K562 (cell line): ENCODE measurements around the gene SH3TC2. TPM values are rescaled to one million over a fixed set of nuclear protein-coding genes. Genes with fewer than 3 reads are reported as not detected.

Experiments used
- ATAC-seq: fragments of 200-7000 bp; cut with Tn5 transposase; 3 replicates; pipeline ENCODE4 v1.9.1; 2020; ENCODE audit warnings: moderate library complexity
- BruUV-seq: library from RNA; stranded (reverse); fragments of 400-500 nt; replicated peaks from 2 replicates; lab custom pipeline; 2021; lab: Mats Ljungman, UMichigan
- CTCF ChIA-PET: fragments of 300-600 bp; formaldehyde crosslinking; extraction: SDS; loops from one replicate; lab custom pipeline; 2021; ENCODE audit warnings: low intra/inter-chr PET ratio; lab: Yijun Ruan, JAX
- POLR2A ChIA-PET: fragments of 300-600, 350-650 bp; sonication (Branson Sonifier 250); formaldehyde crosslinking; extraction: SDS; loops from one replicate; lab custom pipeline; 2021; ENCODE audit warnings: antibody characterized with exemption, inconsistent platforms; lab: Yijun Ruan, JAX
- DNase-seq, 4 experiments: peaks; one replicate each; pipeline versions ENCODE4 v3.0.0 to v3.0.0-alpha.2; 2011 to 2018; ENCODE audit warnings: low spot score in 3 of 4, mixed read lengths in 3 of 4; ENCODE audit errors: extremely low read depth in 1 of 4
- FAIRE-seq: peaks from 2 replicates; lab custom pipeline; 2011; peaks lifted over from hg19 to GRCh38; lab: Jason Lieb, UNC
- H2AFZ ChIP-seq: 2 replicates; pipeline ENCODE4 v1.6.0; 2011; ENCODE audit warnings: low read depth, low read length, control low read depth, inconsistent platforms
- H3K27ac ChIP-seq: fragments of 200-600 bp; 3 replicates; pipeline ENCODE4 v1.8.0; 2011; ENCODE audit warnings: low read depth, mild to moderate bottlenecking, control low read depth, inconsistent platforms, low read length, moderate library complexity, mixed read lengths; ENCODE audit errors: extremely low read depth
- H3K27me3 ChIP-seq, 2 experiments: fragments of 300-600 bp in 1 of 2; 2 replicates in 1 of 2; 3 replicates in 1 of 2; pipeline versions ENCODE4 v1.6.0 to v1.8.0; 2011; ENCODE audit warnings: inconsistent platforms in 2 of 2, low read length in 2 of 2, mild to moderate bottlenecking in 1 of 2, mixed read lengths in 1 of 2, moderate library complexity in 1 of 2; ENCODE audit not compliant: control insufficient read depth in 2 of 2, insufficient read depth in 2 of 2
- H3K36me3 ChIP-seq: fragments of 300-600 bp; 3 replicates; pipeline ENCODE4 v1.8.0; 2011; ENCODE audit warnings: mild to moderate bottlenecking, low read length, inconsistent platforms; ENCODE audit not compliant: control insufficient read depth, insufficient read depth
- H3K4me1 ChIP-seq, 2 experiments: fragments of 200-600 bp in 1 of 2; replicated peaks in 1 of 2; 2 replicates in 1 of 2; 3 replicates in 1 of 2; pipeline versions ENCODE4 v1.5.1 to v1.8.0; 2011; ENCODE audit warnings: inconsistent platforms in 2 of 2, low read length in 2 of 2, mild to moderate bottlenecking in 1 of 2, mixed read lengths in 1 of 2, moderate library complexity in 1 of 2; ENCODE audit not compliant: control insufficient read depth in 2 of 2, insufficient read depth in 2 of 2
- H3K4me2 ChIP-seq: 2 replicates; pipeline ENCODE4 v1.6.1; 2011; ENCODE audit warnings: low read length, control low read depth, inconsistent platforms, mixed read lengths; ENCODE audit not compliant: insufficient read depth
- H3K4me3 ChIP-seq: fragments of 200-600 bp; sonication (generic), shearing (Covaris generic); 2 replicates; pipeline ENCODE4 v1.5.1; 2016; ENCODE audit warnings: control low read depth, inconsistent platforms
- H3K79me2 ChIP-seq: fragments of 200-600 bp; 3 replicates; pipeline ENCODE4 v1.8.0; 2011; ENCODE audit warnings: low read length, inconsistent platforms; ENCODE audit not compliant: control insufficient read depth, insufficient read depth
- H3K9ac ChIP-seq, 2 experiments: 2 replicates each; pipeline versions ENCODE4 v1.6.0 to v1.6.1; 2011; ENCODE audit warnings: low read depth in 2 of 2, low read length in 2 of 2, control low read depth in 1 of 2, inconsistent platforms in 1 of 2, mild to moderate bottlenecking in 1 of 2, mixed read lengths in 1 of 2; ENCODE audit not compliant: insufficient read depth in 1 of 2
- H3K9me1 ChIP-seq: one replicate; pipeline ENCODE4 v1.6.0; 2011; ENCODE audit warnings: inconsistent platforms, mild to moderate bottlenecking, low read length, moderate library complexity; ENCODE audit not compliant: control insufficient read depth, insufficient read depth
- H3K9me3 ChIP-seq: replicated peaks from 2 replicates; pipeline ENCODE4 v1.5.1; 2011; ENCODE audit warnings: low read depth, low read length, inconsistent platforms; ENCODE audit not compliant: control insufficient read depth, insufficient read depth
- H4K20me1 ChIP-seq: replicated peaks from 2 replicates; pipeline ENCODE4 v1.6.1; 2011; ENCODE audit warnings: low read length, inconsistent platforms, mixed read lengths; ENCODE audit not compliant: control insufficient read depth, insufficient read depth
- ADNP ChIP-seq: fragments of 200-800 bp; sonication (Bioruptor generic); IDR thresholded peaks from 2 replicates; pipeline ENCODE4 v1.6.1; 2016; ENCODE audit warnings: missing genetic modification characterization, missing compliant biosample characterization
- KLF13 ChIP-seq: fragments of 450-650 bp; IDR thresholded peaks from 2 replicates; pipeline ENCODE4 v1.6.1; 2016; ENCODE audit warnings: missing genetic modification characterization, low read depth, mild to moderate bottlenecking, missing compliant biosample characterization, moderate library complexity, borderline replicate concordance
- NRF1 ChIP-seq, 2 experiments: fragments of 450-650 bp; IDR thresholded peaks in 1 of 2; conservative IDR thresholded peaks in 1 of 2; 2 replicates each; pipeline ENCODE4 v1.6.1; 2014; ENCODE audit warnings: mild to moderate bottlenecking in 2 of 2
- RHOXF2B ChIP-seq: fragments of 250-450 bp; sonication (Bioruptor Pico); conservative IDR thresholded peaks from 2 replicates; pipeline ENCODE4 v1.5.1; 2021
- WGBS: fragments of 100-300 bp; shearing (Covaris generic); methylation state at CpG from one replicate; pipeline ENCODE4 v1.1.6; 2016; ENCODE audit warnings: low coverage, mixed read lengths; ENCODE audit not compliant: insufficient coverage; ENCODE audit errors: missing lambda C conversion rate; 5-methylcytosine and 5-hydroxymethylcytosine counted together
- in situ Hi-C: fragments of 300-500 bp; cut with MboI; formaldehyde crosslinking; loops from 4 replicates; pipeline ENCODE4 v1.15.0; 2018; ENCODE audit warnings: inconsistent platforms, mixed read lengths
- intact Hi-C: fragments of 100-400 bp; cut with micrococcal nuclease; formaldehyde crosslinking; loops from 2 replicates; pipeline ENCODE4 v1.14.2; 2022
- polyA plus RNA-seq, 8 experiments: library from polyadenylated mRNA; depleted of rRNA in 4 of 8; stranded (reverse) in 5 of 8; unstranded in 3 of 8; fragments of >200 nt; fragmentation: Nextera tagmentation in 2 of 8; fragmentation: Illumina TruSeq in 1 of 8; extraction: Ambion mirVana in 2 of 8; extraction: Trizol in 1 of 8; gene quantifications; 2 replicates each; pipeline versions ENCODE4 v1.2.1 to v1.2.3, GENCODE V29; 2011 to 2014; ENCODE audit warnings: inconsistent platforms in 1 of 8, missing spikeins in 1 of 8
- total RNA-seq, 7 experiments: library from RNA; depleted of rRNA in 6 of 7; stranded (reverse); fragments of >200 nt in 6 of 7; fragmentation: Illumina TruSeq in 2 of 7; extraction: Trizol in 2 of 7; gene quantifications; 2 replicates each; pipeline versions ENCODE4 v1.2.1 to v1.2.3, GENCODE V29; 2011 to 2021; ENCODE audit warnings: low replicate concordance in 1 of 7
- TF ChIP-seq, protein P1 (sequence below): sonication (generic); formaldehyde crosslinking; IDR thresholded peaks from 2 replicates; pipeline ENCODE4 v1.8.0; 2022; ENCODE audit warnings: mild to moderate bottlenecking, missing genetic modification reagents

Gene SH3TC2
- total and polyA plus RNA-seq, 9 of the 15 experiments (the other 6 are each of a cell fraction or from before 2014, with no cell fraction given), result 0.03 to 0.80 (median 0.55) TPM; not detected in 1

- 0% methylated on average over 4 of the region's 4 CpGs for WGBS
- H2AFZ ChIP-seq, result no peak overlapping the region
Observed at GRCh38 chr5:148972396-148972795, 90.5 kb downstream of the SH3TC2 start.

DNA sequence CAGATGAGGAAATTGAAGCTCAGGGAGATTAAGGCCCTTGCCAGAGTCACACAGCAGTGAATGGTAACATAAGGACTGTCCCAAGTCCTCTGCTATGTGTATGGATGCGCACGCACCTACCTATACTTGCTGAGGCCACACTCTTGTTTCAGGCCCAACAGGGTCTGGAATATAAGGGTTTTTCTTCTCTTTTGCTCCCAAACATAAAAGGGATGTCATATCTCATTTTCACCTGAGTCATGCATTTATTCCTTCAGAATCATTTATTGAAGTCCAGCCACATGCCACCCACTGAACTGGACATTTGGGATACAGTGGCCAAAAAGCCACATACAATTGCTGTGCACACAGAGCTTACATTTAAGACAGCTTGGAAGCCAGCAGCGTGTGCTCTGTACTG is 92.0 kb downstream of the SH3TC2 start:
- 7% methylated on average over 3 of the region's 3 CpGs for WGBS
- in situ Hi-C loops, result no loop called here
- Histone ChIP-seq H3K9me3 (no peaks in the 10 kb centered on the region), H3K27me3 (peaks cover 8 to 24% of the 10 kb centered on the region in 2 experiments; a peak in 4 of 5 replicates), H3K27ac (no peak overlapping the region)
- no TSS peak for BruUV-seq
- TF ChIP-seq NRF1 (conservative IDR thresholded peaks at IDR 0.05 in 1 of 2, IDR thresholded peaks at IDR 0.05 in 1 of 2) (0 out of 4 replicates have a peak, but pooled peaks of 1 of the 2 experiments have one; percentile 17), ADNP (no peak)
- TF ChIP-seq, all 486 proteins: peak for 1
- no peak overlapping the region for H3K4me2 ChIP-seq
- ChIA-PET POLR2A (no interaction called here), CTCF (no interaction called here)
- ATAC-seq (no peak), DNase-seq (no peak), FAIRE-seq (no peak)
- no peak overlapping the region for H2AFZ ChIP-seq
- H3K4me3 ChIP-seq, result no peak overlapping the region
- no peaks in the 10 kb centered on the region for H3K79me2 ChIP-seq
- intact Hi-C loops, result no loop called here
- H3K36me3 ChIP-seq, result no peaks in the 10 kb centered on the region
- no peaks in the 10 kb centered on the region for H3K4me1 ChIP-seq
- H4K20me1 ChIP-seq, result no peaks in the 10 kb centered on the region
- H3K9me1 ChIP-seq, result no peaks in the 10 kb centered on the region
- no peak overlapping the region for H3K9ac ChIP-seq

More at GRCh38 chr5:148972396-148972795, 90.5 kb downstream of the SH3TC2 start:
- H4K20me1 ChIP-seq, result no peaks in the 10 kb centered on the region
- DNase-seq (no peak), FAIRE-seq (no peak), ATAC-seq (no peak)
- BruUV-seq, result no TSS peak
- H3K4me3 ChIP-seq, result no peak overlapping the region
- ChIA-PET POLR2A (no interaction called here), CTCF (no interaction called here)
- no peaks in the 10 kb centered on the region for H3K4me1 ChIP-seq
- in situ Hi-C loops, result no loop called here
- H3K4me2 ChIP-seq, result no peak overlapping the region
- no peaks in the 10 kb centered on the region for H3K9me3 ChIP-seq
- no peaks in the 10 kb centered on the region for H3K79me2 ChIP-seq
- H3K27ac ChIP-seq, result no peak overlapping the region
- intact Hi-C loops, result no loop called here
- peaks cover 8 to 18% of the 10 kb centered on the region in 2 experiments; a peak in 4 of 5 replicates for H3K27me3 ChIP-seq
- no peak for TF ChIP-seq RHOXF2B
- TF ChIP-seq KLF13 (tag), result no peak
- TF ChIP-seq, protein P1, sequence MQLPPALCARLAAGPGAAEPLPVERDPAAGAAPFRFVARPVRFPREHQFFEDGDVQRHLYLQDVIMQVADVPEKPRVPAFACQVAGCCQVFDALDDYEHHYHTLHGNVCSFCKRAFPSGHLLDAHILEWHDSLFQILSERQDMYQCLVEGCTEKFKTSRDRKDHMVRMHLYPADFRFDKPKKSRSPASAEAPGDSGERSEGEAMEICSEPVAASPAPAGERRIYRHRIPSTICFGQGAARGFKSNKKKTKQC, result no peak
- no peaks in the 10 kb centered on the region for H3K9me1 ChIP-seq
- no peaks in the 10 kb centered on the region for H3K36me3 ChIP-seq
- no peak overlapping the region for H3K9ac ChIP-seq
